HT-29 (cell line): Measurements from ENCODE around the gene FSCN2. TPM values are rescaled to one million over a fixed set of nuclear protein-coding genes. Genes with fewer than 3 reads are reported as not detected.

Source experiments
- DNase-seq: peaks from one replicate; pipeline ENCODE4 v3.0.0-alpha.2; 2015; ENCODE audit warnings: low spot score
- total RNA-seq: library from RNA; depleted of rRNA; stranded (reverse); fragments of >200 nt; shearing (Covaris generic); gene quantifications from 2 replicates; pipeline ENCODE4 v1.2.3, GENCODE V29; 2014

The FSCN2 gene
- total RNA-seq, 1 experiment from 2014 or later, result 4.3 TPM

- DNase-seq, result no peak
These were observed 11.9 kb downstream of the FSCN2 start for GRCh38 chr17:81539961-81540675.

GRCh38 chr17:81540676-81541027 lies 12.5 kb downstream of the FSCN2 start:
- no peak for DNase-seq

GRCh38 chr17:81541123-81541522 lies 12.9 kb downstream of the FSCN2 start:
- no peak for DNase-seq

GRCh38 chr17:81542431-81543338 lies 14.5 kb downstream of the FSCN2 start:
- DNase-seq, result no peak

- DNase-seq, result no peak
These were observed 15.1 kb downstream of the FSCN2 start for GRCh38 chr17:81543339-81543675.

GRCh38 chr17:81543756-81544155 lies 15.6 kb downstream of the FSCN2 start:
- DNase-seq, result no peak

- no peak for DNase-seq
These were observed 16.3 kb downstream of the FSCN2 start for GRCh38 chr17:81544281-81544974.

GRCh38 chr17:81545160-81545949 lies 17.2 kb downstream of the FSCN2 start:
- no peak for DNase-seq

GRCh38 chr17:81546906-81547613 lies 18.9 kb downstream of the FSCN2 start:
- DNase-seq, result no peak

GRCh38 chr17:81547614-81547982 lies 19.4 kb downstream of the FSCN2 start:
- no peak for DNase-seq

GRCh38 chr17:81549031-81549557 lies 20.9 kb downstream of the FSCN2 start:
- DNase-seq, result peak; percentile 22

- DNase-seq, result no peak
These were observed 21.6 kb downstream of the FSCN2 start for GRCh38 chr17:81549826-81550225.

GRCh38 chr17:81550285-81550684 lies 22.1 kb downstream of the FSCN2 start:
- DNase-seq, result no peak

GRCh38 chr17:81550830-81551457 lies 22.8 kb downstream of the FSCN2 start:
- DNase-seq, result no peak

GRCh38 chr17:81551458-81552243 lies 23.5 kb downstream of the FSCN2 start:
- peak; percentile 28 for DNase-seq

- peak; percentile 80 for DNase-seq
These were observed 24.3 kb downstream of the FSCN2 start, which contains the start of gene FAAP100 for GRCh38 chr17:81552244-81553017. Gene FAAP100 (minus strand): TSS chr17:81552353. CDS start chr17:81552330, 23 bp downstream.

- DNase-seq, result peak; percentile 90
These were observed 24.9 kb downstream of the FSCN2 start for GRCh38 chr17:81553018-81553615.

- peak; percentile 69 for DNase-seq
These were observed 25.5 kb downstream of the FSCN2 start for GRCh38 chr17:81553616-81554181.
